ENCODE data around the gene TSPAN5. TPM values are rescaled to one million over a fixed set of nuclear protein-coding genes. Genes with fewer than 3 reads are reported as not detected.
"Not testable (repeated sequence)": the region's sequence is repeated elsewhere in the genome, so short reads cannot be mapped to it uniquely, and the experiment has no call there.

Gene TSPAN5
- total RNA-seq, 1 donor from 2014 or later = 24.9 TPM

- DNase-seq (ENCODE audit: low read depth) = no peak
- TF ChIP-seq CTCF (conservative IDR thresholded peaks at IDR 0.05; ENCODE audit: low read depth, low read length) = no peak
Observed at GRCh38 chr4:98542011-98542410, 116.4 kb downstream of the TSPAN5 start.

DNA sequence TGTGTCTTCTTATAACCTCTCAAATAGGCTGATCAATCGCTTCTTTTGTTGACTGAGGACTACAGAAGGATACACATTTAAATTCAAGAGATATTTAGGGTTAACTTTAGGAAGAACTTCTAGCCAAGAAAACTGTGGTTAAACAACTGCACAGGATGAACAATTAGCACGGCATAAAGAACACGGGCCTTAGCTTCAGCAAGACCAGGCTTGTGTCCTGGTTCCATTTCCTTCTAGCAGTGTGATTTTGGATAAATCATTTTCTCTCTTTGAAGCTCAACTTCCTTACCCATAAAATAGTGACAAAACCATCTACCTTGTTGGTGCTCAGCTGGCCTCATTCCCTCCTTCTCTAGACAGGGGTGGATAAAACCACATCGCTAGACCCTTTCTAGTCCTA, 117.6 kb downstream of the TSPAN5 start:
- H3K4me3 ChIP-seq (ENCODE audit: low read depth, low read length) = no peak overlapping the region
- no peak for DNase-seq (ENCODE audit: low read depth)

More at GRCh38 chr4:98542011-98542410, 116.4 kb downstream of the TSPAN5 start:
- no peak overlapping the region for H3K4me3 ChIP-seq (ENCODE audit: low read depth, low read length)

DNA sequence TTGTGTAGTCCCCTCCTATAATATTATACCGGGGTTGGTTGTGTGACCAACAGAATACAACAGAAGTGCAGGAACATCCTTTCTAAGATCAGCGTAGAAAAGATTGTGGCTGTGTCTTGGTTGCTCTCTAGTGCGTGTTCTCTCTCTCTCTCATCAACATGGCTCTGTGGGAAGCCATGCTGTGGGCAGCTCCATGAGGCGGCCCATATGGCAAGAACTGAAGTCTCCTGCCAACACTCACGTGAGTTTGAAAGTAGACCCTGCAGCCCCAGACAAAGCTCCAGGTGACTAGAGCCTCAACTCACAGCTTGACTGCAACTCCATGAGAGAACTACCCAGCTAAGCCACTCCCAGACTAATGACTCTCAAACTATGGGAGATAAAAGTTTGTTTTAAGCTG, 118.7 kb downstream of the TSPAN5 start:
- no peak overlapping the region for H3K4me3 ChIP-seq (ENCODE audit: low read depth, low read length)
- TF ChIP-seq CTCF (conservative IDR thresholded peaks at IDR 0.05; ENCODE audit: low read depth, low read length) = no peak
- no peak for DNase-seq (ENCODE audit: low read depth)

More for the DNA sequence above, 117.6 kb downstream of the TSPAN5 start:
- no peak for TF ChIP-seq CTCF (conservative IDR thresholded peaks at IDR 0.05; ENCODE audit: low read depth, low read length)

DNA sequence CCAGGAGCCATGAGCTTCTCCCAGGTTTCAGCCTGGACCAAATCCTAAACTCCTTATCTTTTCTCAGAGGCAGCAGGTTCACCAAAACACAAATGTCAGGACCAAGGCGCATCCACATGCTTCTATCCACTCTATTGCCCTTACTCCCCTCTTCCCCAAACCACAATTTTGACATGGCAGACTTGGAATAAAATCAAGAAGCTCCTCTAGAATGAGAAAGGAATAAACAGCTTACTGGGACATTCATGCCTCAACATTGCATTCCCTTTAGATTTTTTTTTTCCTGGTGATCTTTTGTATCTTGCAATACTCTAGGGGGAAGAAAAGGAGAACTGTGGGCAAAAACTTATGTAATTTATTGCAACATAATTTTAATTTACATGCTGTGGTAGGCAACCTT, 119.1 kb downstream of the TSPAN5 start:
- no peak for DNase-seq (ENCODE audit: low read depth)
- no peak overlapping the region for H3K4me3 ChIP-seq (ENCODE audit: low read depth, low read length)
- no peak for TF ChIP-seq CTCF (conservative IDR thresholded peaks at IDR 0.05; ENCODE audit: low read depth, low read length)

DNA sequence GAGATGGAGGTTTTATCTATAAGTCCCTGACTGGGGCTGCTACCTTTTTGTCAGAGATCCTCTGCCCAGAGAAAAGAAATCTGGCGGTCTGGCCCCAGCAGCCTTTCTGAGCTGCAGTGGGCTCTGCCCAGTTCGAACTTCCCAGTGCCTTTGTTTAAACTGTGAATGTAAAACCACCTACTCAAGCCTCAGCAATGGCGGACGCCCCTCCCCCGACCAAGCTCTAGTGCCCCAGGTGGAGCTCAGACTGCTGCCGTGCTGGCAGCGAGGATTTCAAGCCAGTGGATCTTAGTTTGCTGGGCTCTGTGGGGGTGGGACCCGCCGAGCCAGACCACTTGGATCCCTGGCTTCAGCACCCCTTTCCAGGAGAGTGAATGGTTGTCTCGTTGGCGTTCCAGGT, 121.8 kb downstream of the TSPAN5 start:
- no peak for TF ChIP-seq CTCF (conservative IDR thresholded peaks at IDR 0.05; ENCODE audit: low read depth, low read length)
- H3K4me3 ChIP-seq (ENCODE audit: low read depth, low read length) = no peak overlapping the region
- no peak for DNase-seq (ENCODE audit: low read depth)

GRCh38 chr4:98534146-98534545, 124.3 kb downstream of the TSPAN5 start:
- not testable (repeated sequence) for DNase-seq (ENCODE audit: low read depth); H3K4me3 ChIP-seq (ENCODE audit: low read depth, low read length)

DNA sequence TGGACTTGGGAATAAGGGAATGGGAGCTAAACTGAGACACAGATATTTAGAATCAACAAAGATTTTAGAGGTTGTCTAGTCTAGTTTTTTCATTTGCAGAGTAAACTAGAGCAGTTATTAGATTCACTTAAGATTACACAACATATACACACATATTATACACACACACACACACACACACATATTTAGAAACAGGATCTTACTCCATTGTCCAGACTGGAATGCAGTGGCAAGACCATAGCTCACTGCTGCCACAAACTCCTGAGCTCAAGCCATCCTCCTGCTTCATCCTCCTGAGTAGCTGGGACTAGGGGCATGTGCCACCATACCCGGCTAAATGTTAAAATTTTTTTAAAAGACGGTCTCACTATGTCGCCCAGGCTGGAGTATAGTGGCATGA, 127.8 kb downstream of the TSPAN5 start:
- H3K4me3 ChIP-seq (ENCODE audit: low read depth, low read length) = no peak overlapping the region
- TF ChIP-seq CTCF (conservative IDR thresholded peaks at IDR 0.05; ENCODE audit: low read depth, low read length) = no peak
- DNase-seq (ENCODE audit: low read depth) = no peak

Measured in epithelial cell of proximal tubule (primary cell).